ENCODE data around the gene ELF1.

- TF ChIP-seq EZH2 (IDR thresholded peaks at IDR 0.05; ENCODE audit: low read depth, unreplicated experiment), result no peak
- no peak for TF ChIP-seq STAT1 (IDR thresholded peaks at IDR 0.05; ENCODE audit: unreplicated experiment)
- TF ChIP-seq, protein P1, sequence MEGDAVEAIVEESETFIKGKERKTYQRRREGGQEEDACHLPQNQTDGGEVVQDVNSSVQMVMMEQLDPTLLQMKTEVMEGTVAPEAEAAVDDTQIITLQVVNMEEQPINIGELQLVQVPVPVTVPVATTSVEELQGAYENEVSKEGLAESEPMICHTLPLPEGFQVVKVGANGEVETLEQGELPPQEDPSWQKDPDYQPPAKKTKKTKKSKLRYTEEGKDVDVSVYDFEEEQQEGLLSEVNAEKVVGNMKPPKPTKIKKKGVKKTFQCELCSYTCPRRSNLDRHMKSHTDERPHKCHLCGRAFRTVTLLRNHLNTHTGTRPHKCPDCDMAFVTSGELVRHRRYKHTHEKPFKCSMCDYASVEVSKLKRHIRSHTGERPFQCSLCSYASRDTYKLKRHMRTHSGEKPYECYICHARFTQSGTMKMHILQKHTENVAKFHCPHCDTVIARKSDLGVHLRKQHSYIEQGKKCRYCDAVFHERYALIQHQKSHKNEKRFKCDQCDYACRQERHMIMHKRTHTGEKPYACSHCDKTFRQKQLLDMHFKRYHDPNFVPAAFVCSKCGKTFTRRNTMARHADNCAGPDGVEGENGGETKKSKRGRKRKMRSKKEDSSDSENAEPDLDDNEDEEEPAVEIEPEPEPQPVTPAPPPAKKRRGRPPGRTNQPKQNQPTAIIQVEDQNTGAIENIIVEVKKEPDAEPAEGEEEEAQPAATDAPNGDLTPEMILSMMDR (conservative IDR thresholded peaks at IDR 0.05; ENCODE audit: low read depth in 2 of 2), result no peak
- TF ChIP-seq, protein P2, sequence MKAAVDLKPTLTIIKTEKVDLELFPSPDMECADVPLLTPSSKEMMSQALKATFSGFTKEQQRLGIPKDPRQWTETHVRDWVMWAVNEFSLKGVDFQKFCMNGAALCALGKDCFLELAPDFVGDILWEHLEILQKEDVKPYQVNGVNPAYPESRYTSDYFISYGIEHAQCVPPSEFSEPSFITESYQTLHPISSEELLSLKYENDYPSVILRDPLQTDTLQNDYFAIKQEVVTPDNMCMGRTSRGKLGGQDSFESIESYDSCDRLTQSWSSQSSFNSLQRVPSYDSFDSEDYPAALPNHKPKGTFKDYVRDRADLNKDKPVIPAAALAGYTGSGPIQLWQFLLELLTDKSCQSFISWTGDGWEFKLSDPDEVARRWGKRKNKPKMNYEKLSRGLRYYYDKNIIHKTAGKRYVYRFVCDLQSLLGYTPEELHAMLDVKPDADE (IDR thresholded peaks at IDR 0.05), result no peak
- TF ChIP-seq, protein P3, sequence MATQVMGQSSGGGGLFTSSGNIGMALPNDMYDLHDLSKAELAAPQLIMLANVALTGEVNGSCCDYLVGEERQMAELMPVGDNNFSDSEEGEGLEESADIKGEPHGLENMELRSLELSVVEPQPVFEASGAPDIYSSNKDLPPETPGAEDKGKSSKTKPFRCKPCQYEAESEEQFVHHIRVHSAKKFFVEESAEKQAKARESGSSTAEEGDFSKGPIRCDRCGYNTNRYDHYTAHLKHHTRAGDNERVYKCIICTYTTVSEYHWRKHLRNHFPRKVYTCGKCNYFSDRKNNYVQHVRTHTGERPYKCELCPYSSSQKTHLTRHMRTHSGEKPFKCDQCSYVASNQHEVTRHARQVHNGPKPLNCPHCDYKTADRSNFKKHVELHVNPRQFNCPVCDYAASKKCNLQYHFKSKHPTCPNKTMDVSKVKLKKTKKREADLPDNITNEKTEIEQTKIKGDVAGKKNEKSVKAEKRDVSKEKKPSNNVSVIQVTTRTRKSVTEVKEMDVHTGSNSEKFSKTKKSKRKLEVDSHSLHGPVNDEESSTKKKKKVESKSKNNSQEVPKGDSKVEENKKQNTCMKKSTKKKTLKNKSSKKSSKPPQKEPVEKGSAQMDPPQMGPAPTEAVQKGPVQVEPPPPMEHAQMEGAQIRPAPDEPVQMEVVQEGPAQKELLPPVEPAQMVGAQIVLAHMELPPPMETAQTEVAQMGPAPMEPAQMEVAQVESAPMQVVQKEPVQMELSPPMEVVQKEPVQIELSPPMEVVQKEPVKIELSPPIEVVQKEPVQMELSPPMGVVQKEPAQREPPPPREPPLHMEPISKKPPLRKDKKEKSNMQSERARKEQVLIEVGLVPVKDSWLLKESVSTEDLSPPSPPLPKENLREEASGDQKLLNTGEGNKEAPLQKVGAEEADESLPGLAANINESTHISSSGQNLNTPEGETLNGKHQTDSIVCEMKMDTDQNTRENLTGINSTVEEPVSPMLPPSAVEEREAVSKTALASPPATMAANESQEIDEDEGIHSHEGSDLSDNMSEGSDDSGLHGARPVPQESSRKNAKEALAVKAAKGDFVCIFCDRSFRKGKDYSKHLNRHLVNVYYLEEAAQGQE (IDR thresholded peaks at IDR 0.05; ENCODE audit: unreplicated experiment), result no peak
These were observed 95.2 kb downstream of the ELF1 start for GRCh38 chr13:40923867-40924266.
